Liver (tissue), 3 donors: ENCODE measurements around the gene CCN2.
A peak's percentile ranks its signal among the peaks of the same experiment; 100 is the strongest.

ENCODE experiments used
- GABPA ChIP-seq, 2 donors: IDR thresholded peaks in 1 of 2; conservative IDR thresholded peaks in 1 of 2; 2 replicates each; pipeline ENCODE4 v1.6.1; 2016; ENCODE audit warnings: antibody characterized with exemption in 2 of 2, mild to moderate bottlenecking in 1 of 2, moderate library complexity in 1 of 2
- HNF4G ChIP-seq: IDR thresholded peaks from 2 replicates; pipeline ENCODE4 v1.6.1; 2016; ENCODE audit warnings: antibody characterized with exemption
- RXRA ChIP-seq, 2 donors: IDR thresholded peaks; 2 replicates each; pipeline ENCODE4 v1.6.1; 2017 to 2018; ENCODE audit warnings: antibody characterized with exemption in 2 of 2, mild to moderate bottlenecking in 1 of 2
- SP1 ChIP-seq: IDR thresholded peaks from 2 replicates; pipeline ENCODE4 v1.6.1; 2018; ENCODE audit warnings: antibody characterized with exemption, mild to moderate bottlenecking
- TAF1 ChIP-seq: conservative IDR thresholded peaks from 2 replicates; pipeline ENCODE4 v1.6.1; 2016; ENCODE audit warnings: antibody characterized with exemption, mild to moderate bottlenecking
- YY1 ChIP-seq: IDR thresholded peaks from 2 replicates; pipeline ENCODE4 v1.6.1; 2016; ENCODE audit warnings: antibody characterized with exemption, mild to moderate bottlenecking
- TF ChIP-seq, protein P1 (sequence below): fragments of 150-350 bp; IDR thresholded peaks from 2 replicates; pipeline ENCODE4 v1.5.1; 2017; ENCODE audit warnings: improper control_type of control experiment, low read depth, low read length; ENCODE audit not compliant: missing input control
- TF ChIP-seq, protein P2 (sequence below): IDR thresholded peaks from 2 replicates; pipeline ENCODE4 v1.6.1; 2016; ENCODE audit warnings: antibody characterized with exemption
- TF ChIP-seq, protein P3 (sequence below): IDR thresholded peaks from 2 replicates; pipeline ENCODE4 v1.6.1; 2016; ENCODE audit warnings: antibody characterized with exemption, mild to moderate bottlenecking
- donor health status: healthy.
- donor health status: healthy.

DNA sequence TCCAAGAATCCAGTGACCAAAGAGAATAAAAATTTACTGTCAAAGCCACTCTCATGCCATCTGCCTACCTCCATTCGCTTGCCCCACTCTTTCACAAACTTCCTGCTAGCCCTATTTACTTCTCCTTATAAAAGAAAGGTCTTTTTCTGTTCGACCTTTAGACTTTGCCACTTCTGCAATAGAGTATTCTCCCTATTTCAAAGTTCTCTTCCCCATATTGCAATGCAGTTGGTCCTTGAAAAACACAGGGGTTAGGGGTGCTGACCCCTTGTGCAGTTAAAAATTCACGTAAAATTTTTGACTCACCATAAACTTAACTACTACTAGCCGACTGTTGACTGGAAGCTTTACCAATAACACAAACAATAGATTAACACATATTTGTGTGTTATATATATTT is 15.0 kb downstream of the CCN2 start:
- TF ChIP-seq, protein P1, sequence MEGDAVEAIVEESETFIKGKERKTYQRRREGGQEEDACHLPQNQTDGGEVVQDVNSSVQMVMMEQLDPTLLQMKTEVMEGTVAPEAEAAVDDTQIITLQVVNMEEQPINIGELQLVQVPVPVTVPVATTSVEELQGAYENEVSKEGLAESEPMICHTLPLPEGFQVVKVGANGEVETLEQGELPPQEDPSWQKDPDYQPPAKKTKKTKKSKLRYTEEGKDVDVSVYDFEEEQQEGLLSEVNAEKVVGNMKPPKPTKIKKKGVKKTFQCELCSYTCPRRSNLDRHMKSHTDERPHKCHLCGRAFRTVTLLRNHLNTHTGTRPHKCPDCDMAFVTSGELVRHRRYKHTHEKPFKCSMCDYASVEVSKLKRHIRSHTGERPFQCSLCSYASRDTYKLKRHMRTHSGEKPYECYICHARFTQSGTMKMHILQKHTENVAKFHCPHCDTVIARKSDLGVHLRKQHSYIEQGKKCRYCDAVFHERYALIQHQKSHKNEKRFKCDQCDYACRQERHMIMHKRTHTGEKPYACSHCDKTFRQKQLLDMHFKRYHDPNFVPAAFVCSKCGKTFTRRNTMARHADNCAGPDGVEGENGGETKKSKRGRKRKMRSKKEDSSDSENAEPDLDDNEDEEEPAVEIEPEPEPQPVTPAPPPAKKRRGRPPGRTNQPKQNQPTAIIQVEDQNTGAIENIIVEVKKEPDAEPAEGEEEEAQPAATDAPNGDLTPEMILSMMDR, result no peak
- TF ChIP-seq, protein P2, sequence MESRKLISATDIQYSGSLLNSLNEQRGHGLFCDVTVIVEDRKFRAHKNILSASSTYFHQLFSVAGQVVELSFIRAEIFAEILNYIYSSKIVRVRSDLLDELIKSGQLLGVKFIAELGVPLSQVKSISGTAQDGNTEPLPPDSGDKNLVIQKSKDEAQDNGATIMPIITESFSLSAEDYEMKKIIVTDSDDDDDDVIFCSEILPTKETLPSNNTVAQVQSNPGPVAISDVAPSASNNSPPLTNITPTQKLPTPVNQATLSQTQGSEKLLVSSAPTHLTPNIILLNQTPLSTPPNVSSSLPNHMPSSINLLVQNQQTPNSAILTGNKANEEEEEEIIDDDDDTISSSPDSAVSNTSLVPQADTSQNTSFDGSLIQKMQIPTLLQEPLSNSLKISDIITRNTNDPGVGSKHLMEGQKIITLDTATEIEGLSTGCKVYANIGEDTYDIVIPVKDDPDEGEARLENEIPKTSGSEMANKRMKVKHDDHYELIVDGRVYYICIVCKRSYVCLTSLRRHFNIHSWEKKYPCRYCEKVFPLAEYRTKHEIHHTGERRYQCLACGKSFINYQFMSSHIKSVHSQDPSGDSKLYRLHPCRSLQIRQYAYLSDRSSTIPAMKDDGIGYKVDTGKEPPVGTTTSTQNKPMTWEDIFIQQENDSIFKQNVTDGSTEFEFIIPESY, result no peak
- TF ChIP-seq GABPA (IDR thresholded peaks at IDR 0.05 in 1 of 2, conservative IDR thresholded peaks at IDR 0.05 in 1 of 2) (no peak), TAF1 (no peak), YY1 (no peak), SP1 (no peak), RXRA (IDR thresholded peaks at IDR 0.05) (no peak), HNF4G (peak; percentile 32)
- TF ChIP-seq, protein P3, sequence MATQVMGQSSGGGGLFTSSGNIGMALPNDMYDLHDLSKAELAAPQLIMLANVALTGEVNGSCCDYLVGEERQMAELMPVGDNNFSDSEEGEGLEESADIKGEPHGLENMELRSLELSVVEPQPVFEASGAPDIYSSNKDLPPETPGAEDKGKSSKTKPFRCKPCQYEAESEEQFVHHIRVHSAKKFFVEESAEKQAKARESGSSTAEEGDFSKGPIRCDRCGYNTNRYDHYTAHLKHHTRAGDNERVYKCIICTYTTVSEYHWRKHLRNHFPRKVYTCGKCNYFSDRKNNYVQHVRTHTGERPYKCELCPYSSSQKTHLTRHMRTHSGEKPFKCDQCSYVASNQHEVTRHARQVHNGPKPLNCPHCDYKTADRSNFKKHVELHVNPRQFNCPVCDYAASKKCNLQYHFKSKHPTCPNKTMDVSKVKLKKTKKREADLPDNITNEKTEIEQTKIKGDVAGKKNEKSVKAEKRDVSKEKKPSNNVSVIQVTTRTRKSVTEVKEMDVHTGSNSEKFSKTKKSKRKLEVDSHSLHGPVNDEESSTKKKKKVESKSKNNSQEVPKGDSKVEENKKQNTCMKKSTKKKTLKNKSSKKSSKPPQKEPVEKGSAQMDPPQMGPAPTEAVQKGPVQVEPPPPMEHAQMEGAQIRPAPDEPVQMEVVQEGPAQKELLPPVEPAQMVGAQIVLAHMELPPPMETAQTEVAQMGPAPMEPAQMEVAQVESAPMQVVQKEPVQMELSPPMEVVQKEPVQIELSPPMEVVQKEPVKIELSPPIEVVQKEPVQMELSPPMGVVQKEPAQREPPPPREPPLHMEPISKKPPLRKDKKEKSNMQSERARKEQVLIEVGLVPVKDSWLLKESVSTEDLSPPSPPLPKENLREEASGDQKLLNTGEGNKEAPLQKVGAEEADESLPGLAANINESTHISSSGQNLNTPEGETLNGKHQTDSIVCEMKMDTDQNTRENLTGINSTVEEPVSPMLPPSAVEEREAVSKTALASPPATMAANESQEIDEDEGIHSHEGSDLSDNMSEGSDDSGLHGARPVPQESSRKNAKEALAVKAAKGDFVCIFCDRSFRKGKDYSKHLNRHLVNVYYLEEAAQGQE, result no peak
